GM12892 (cell line): ENCODE measurements around the gene NFATC4.

ENCODE experiments used
- POLR2A ChIP-seq: IDR thresholded peaks from 2 replicates; pipeline ENCODE4 v1.6.1; 2011; ENCODE audit warnings: low read depth, low read length, control low read depth
- POLR2AphosphoS5 ChIP-seq: IDR thresholded peaks from 2 replicates; pipeline ENCODE4 v1.6.1; 2011; ENCODE audit warnings: low read depth, low read length, control low read depth
- TAF1 ChIP-seq: IDR thresholded peaks from 2 replicates; pipeline ENCODE4 v1.6.1; 2011; ENCODE audit warnings: low read depth, mild to moderate bottlenecking, control low read depth, low read length, borderline replicate concordance

DNA sequence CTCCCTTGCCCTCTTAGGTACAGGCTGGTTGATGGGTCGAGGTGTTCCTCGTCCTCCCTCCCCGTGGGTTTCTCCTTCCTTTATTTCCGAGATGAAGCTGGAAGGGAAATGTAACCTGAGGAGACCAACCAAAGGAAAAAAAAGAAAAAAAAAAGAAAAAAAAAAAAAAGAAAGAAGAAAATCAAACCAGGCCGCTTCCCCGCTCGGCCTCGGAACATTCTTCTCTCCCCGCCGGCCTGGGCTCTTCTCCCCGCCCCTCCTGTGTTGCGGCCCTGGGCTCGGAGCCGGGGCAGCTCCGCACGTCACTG is 1.6 kb upstream of the NFATC4 start:
- TF ChIP-seq POLR2AphosphoS5 (no peak), POLR2A (no peak), TAF1 (no peak)
